Colonic mucosa (tissue), 4 donors: ENCODE measurements around the gene IL36RN. TPM values are rescaled to one million over a fixed set of nuclear protein-coding genes. Genes with fewer than 3 reads are reported as not detected.

Source experiments
- DNase-seq: peaks from one replicate; pipeline ENCODE4 v3.0.0-alpha.2; 2020
- H3K27ac ChIP-seq: fragments of 200-600 bp; one replicate; pipeline ENCODE4 v1.8.0; 2021
- H3K27me3 ChIP-seq: fragments of 200-600 bp; one replicate; pipeline ENCODE4 v1.8.0; 2021
- H3K36me3 ChIP-seq: fragments of 200-600 bp; one replicate; pipeline ENCODE4 v1.8.0; 2021
- H3K4me1 ChIP-seq: fragments of 200-600 bp; one replicate; pipeline ENCODE4 v1.8.0; 2021; ENCODE audit warnings: mild to moderate bottlenecking
- H3K4me3 ChIP-seq: fragments of 200-600 bp; one replicate; pipeline ENCODE4 v1.8.0; 2021
- H3K9ac ChIP-seq, 2 donors: one replicate each; pipeline ENCODE4 v1.7.0; 2013; ENCODE audit warnings: control low read depth in 2 of 2, low read depth in 2 of 2, low read length in 2 of 2
- H3K9me3 ChIP-seq: fragments of 200-600 bp; one replicate; pipeline ENCODE4 v1.8.0; 2021
- intact Hi-C: fragments of 100-400 bp; cut with DNase I; formaldehyde crosslinking; loops from one replicate; pipeline ENCODE4 v1.14.1; 2022
- total RNA-seq, 2 donors: library from RNA; stranded (reverse); fragmentation: NEBNext Ultra II Directional in 1 of 2; extraction: Animal tissue kit (Norgen Biotek cat#: 25700) in 1 of 2; gene quantifications; one replicate each; pipeline ENCODE4 v1.2.1, GENCODE V29; 2021
- TF ChIP-seq, protein P1 (sequence below): fragments of 200-600 bp; IDR thresholded peaks from one replicate; pipeline ENCODE4 v1.8.0; 2022; ENCODE audit warnings: antibody characterized with exemption, mild to moderate bottlenecking
- donor health status: healthy.
- donor health status: DM: no; HTN: no; CAD: no.
- donor health status: DM: no; HTN: no; CAD: no.

The IL36RN gene
- total RNA-seq, 2 donors from 2014 or later, result not detected

- H3K9me3 ChIP-seq, result no peaks in the 10 kb centered on the region
- intact Hi-C loops, result no loop called here
- H3K4me1 ChIP-seq, result no peaks in the 10 kb centered on the region
- H3K4me3 ChIP-seq, result no peak overlapping the region
- no peaks in the 10 kb centered on the region for H3K36me3 ChIP-seq
- no peaks in the 10 kb centered on the region for H3K27me3 ChIP-seq
- no peak overlapping the region for H3K27ac ChIP-seq
- TF ChIP-seq, protein P1, sequence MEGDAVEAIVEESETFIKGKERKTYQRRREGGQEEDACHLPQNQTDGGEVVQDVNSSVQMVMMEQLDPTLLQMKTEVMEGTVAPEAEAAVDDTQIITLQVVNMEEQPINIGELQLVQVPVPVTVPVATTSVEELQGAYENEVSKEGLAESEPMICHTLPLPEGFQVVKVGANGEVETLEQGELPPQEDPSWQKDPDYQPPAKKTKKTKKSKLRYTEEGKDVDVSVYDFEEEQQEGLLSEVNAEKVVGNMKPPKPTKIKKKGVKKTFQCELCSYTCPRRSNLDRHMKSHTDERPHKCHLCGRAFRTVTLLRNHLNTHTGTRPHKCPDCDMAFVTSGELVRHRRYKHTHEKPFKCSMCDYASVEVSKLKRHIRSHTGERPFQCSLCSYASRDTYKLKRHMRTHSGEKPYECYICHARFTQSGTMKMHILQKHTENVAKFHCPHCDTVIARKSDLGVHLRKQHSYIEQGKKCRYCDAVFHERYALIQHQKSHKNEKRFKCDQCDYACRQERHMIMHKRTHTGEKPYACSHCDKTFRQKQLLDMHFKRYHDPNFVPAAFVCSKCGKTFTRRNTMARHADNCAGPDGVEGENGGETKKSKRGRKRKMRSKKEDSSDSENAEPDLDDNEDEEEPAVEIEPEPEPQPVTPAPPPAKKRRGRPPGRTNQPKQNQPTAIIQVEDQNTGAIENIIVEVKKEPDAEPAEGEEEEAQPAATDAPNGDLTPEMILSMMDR, result no peak
- no peak overlapping the region for H3K9ac ChIP-seq
- no peak for DNase-seq
Measured at GRCh38 chr2:113024764-113025163, 34.2 kb upstream of the IL36RN start.

DNA sequence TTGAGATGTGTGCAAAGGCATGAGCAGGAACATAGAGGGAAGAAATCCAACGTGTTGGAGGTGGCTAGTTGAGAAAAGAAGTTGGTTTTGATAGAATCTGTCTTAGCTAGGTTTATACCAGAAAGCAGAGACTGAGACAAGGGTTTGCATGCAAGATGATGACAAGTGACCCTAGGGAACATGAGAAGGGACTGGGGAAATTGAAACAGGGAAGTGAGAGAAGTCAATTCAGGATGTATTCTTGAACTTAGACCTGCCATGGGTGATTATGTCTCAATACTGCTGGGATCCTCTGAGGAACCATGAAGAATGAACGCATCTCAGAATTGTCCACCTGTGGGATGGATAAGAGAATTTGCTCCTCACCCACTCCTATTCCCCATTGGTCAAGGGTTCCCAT lies 33.3 kb upstream of the IL36RN start:
- intact Hi-C loops, result no loop called here
- Histone ChIP-seq H3K4me1 (no peaks in the 10 kb centered on the region), H3K9me3 (no peaks in the 10 kb centered on the region), H3K27ac (no peak overlapping the region), H3K9ac (no peak overlapping the region), H3K36me3 (no peaks in the 10 kb centered on the region), H3K27me3 (no peaks in the 10 kb centered on the region), H3K4me3 (no peak overlapping the region)
- TF ChIP-seq, protein P1, result no peak
- DNase-seq, result no peak

- Histone ChIP-seq H3K36me3 (no peaks in the 10 kb centered on the region), H3K27me3 (no peaks in the 10 kb centered on the region), H3K9ac (no peak overlapping the region), H3K27ac (no peak overlapping the region), H3K4me1 (no peaks in the 10 kb centered on the region), H3K9me3 (no peaks in the 10 kb centered on the region), H3K4me3 (no peak overlapping the region)
- no peak for DNase-seq
- TF ChIP-seq, protein P1, result no peak
- intact Hi-C loops, result no loop called here
Measured at GRCh38 chr2:113027691-113028090, 31.3 kb upstream of the IL36RN start.

- no peak overlapping the region for H3K4me3 ChIP-seq
- H3K9me3 ChIP-seq, result no peaks in the 10 kb centered on the region
- H3K27ac ChIP-seq, result no peak overlapping the region
- TF ChIP-seq, protein P1, result no peak
- H3K36me3 ChIP-seq, result no peaks in the 10 kb centered on the region
- DNase-seq, result no peak
- intact Hi-C loops, result no loop called here
- no peak overlapping the region for H3K9ac ChIP-seq
- H3K27me3 ChIP-seq, result no peaks in the 10 kb centered on the region
- H3K4me1 ChIP-seq, result no peaks in the 10 kb centered on the region
Measured at GRCh38 chr2:113028112-113028511, 30.9 kb upstream of the IL36RN start.

- no peak overlapping the region for H3K4me3 ChIP-seq
- no peaks in the 10 kb centered on the region for H3K36me3 ChIP-seq
- H3K9me3 ChIP-seq, result no peaks in the 10 kb centered on the region
- no peak overlapping the region for H3K9ac ChIP-seq
- no peaks in the 10 kb centered on the region for H3K4me1 ChIP-seq
- H3K27me3 ChIP-seq, result no peaks in the 10 kb centered on the region
- no peak overlapping the region for H3K27ac ChIP-seq
- intact Hi-C loops, result no loop called here
- no peak for DNase-seq
- TF ChIP-seq, protein P1, result no peak
Measured at GRCh38 chr2:113032737-113033136, 26.3 kb upstream of the IL36RN start.

DNA sequence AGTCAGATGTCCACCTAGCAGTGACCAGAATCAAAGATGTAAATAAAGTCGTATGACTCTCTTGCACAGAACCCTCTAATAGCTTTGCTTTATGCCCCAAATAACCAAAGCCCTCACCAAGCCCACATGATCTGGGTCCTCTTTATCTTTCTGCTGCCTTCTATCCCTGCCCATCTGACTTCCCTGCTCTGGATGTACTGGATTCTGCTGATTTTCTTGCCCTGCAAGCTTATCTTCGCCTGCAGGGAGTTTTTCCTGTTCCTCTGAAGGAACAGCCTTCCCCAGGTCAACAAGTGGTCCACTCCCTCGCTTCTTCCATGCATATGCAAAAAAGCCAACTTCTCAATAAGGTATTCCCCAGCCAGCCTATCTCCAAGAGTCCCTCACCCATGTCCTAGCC lies 25.0 kb upstream of the IL36RN start:
- intact Hi-C loops, result no loop called here
- Histone ChIP-seq H3K36me3 (no peaks in the 10 kb centered on the region), H3K4me3 (no peak overlapping the region), H3K4me1 (no peaks in the 10 kb centered on the region), H3K9ac (no peak overlapping the region), H3K9me3 (no peaks in the 10 kb centered on the region), H3K27me3 (no peaks in the 10 kb centered on the region), H3K27ac (no peak overlapping the region)
- no peak for DNase-seq
- TF ChIP-seq, protein P1, result no peak
